Keratinocyte (primary cell): ENCODE data around the gene RAB4B. TPM values are rescaled to one million over a fixed set of nuclear protein-coding genes. Genes with fewer than 3 reads are reported as not detected.

ENCODE experiments used
- DNase-seq: peaks from one replicate; pipeline ENCODE4 v3.0.0-alpha.2; 2011; ENCODE audit warnings: low read depth, missing footprints, low spot score
- FAIRE-seq: peaks from 2 replicates; lab custom pipeline; 2011; peaks lifted over from hg19 to GRCh38; lab: Jason Lieb, UNC
- H2AFZ ChIP-seq: 2 replicates; pipeline ENCODE4 v1.6.0; 2012; ENCODE audit warnings: low read length, control low read depth, inconsistent platforms; ENCODE audit not compliant: control insufficient read depth
- H3K27ac ChIP-seq: 2 replicates; pipeline ENCODE4 v1.5.1; 2011; ENCODE audit warnings: low read length; ENCODE audit not compliant: control insufficient read depth, insufficient read depth
- H3K27me3 ChIP-seq: 3 replicates; pipeline ENCODE4 v1.6.0; 2011; ENCODE audit warnings: low read length; ENCODE audit not compliant: control insufficient read depth, insufficient read depth; ENCODE audit errors: extremely low read depth
- H3K36me3 ChIP-seq, 2 experiments: 2 replicates in 1 of 2; 3 replicates in 1 of 2; pipeline ENCODE4 v1.5.1; 2011; ENCODE audit warnings: low read length in 2 of 2, mild to moderate bottlenecking in 1 of 2; ENCODE audit not compliant: control insufficient read depth in 2 of 2, insufficient read depth in 2 of 2; ENCODE audit errors: extremely low read depth in 1 of 2
- H3K4me1 ChIP-seq: 3 replicates; pipeline ENCODE4 v1.5.1; 2011; ENCODE audit warnings: low read length; ENCODE audit not compliant: control insufficient read depth, insufficient read depth; ENCODE audit errors: extremely low read depth
- H3K4me2 ChIP-seq: 3 replicates; pipeline ENCODE4 v1.6.0; 2011; ENCODE audit warnings: low read depth, low read length; ENCODE audit not compliant: control insufficient read depth, insufficient read depth; ENCODE audit errors: extremely low read depth
- H3K4me3 ChIP-seq, 3 experiments: fragments of 200-600 bp in 1 of 3; sonication (generic) in 1 of 3; 2 replicates in 2 of 3; 3 replicates in 1 of 3; pipeline ENCODE4 v1.5.1; 2011 to 2016; ENCODE audit warnings: low read length in 3 of 3, mild to moderate bottlenecking in 3 of 3, control low read depth in 2 of 3, inconsistent platforms in 1 of 3, low read depth in 1 of 3, mixed read lengths in 1 of 3, mixed run types in 1 of 3, moderate library complexity in 1 of 3; ENCODE audit not compliant: control insufficient read depth in 2 of 3, insufficient read depth in 2 of 3; ENCODE audit errors: extremely low read depth in 1 of 3
- H3K79me2 ChIP-seq: 2 replicates; pipeline ENCODE4 v1.6.0; 2012; ENCODE audit warnings: low read length; ENCODE audit not compliant: control insufficient read depth, insufficient read depth
- H3K9ac ChIP-seq: 3 replicates; pipeline ENCODE4 v1.6.0; 2011; ENCODE audit warnings: low read length; ENCODE audit not compliant: control insufficient read depth, insufficient read depth; ENCODE audit errors: extremely low read depth
- H3K9me1 ChIP-seq: 3 replicates; pipeline ENCODE4 v1.6.0; 2011; ENCODE audit warnings: low read length; ENCODE audit not compliant: control insufficient read depth, insufficient read depth; ENCODE audit errors: extremely low read depth
- H3K9me3 ChIP-seq: 2 replicates; pipeline ENCODE4 v1.5.1; 2012; ENCODE audit warnings: low read depth, low read length; ENCODE audit not compliant: control insufficient read depth
- H4K20me1 ChIP-seq: 3 replicates; pipeline ENCODE4 v1.6.0; 2011; ENCODE audit warnings: low read length; ENCODE audit not compliant: control insufficient read depth, insufficient read depth; ENCODE audit errors: extremely low read depth
- CTCF ChIP-seq, 3 experiments: IDR thresholded peaks in 1 of 3; conservative IDR thresholded peaks in 1 of 3; optimal IDR thresholded peaks in 1 of 3; 2 replicates in 2 of 3; 3 replicates in 1 of 3; pipeline versions ENCODE3 to v1.5.1; 2011; ENCODE audit warnings: low read length in 3 of 3, mild to moderate bottlenecking in 3 of 3, moderate library complexity in 2 of 3, control low read depth in 1 of 3, inconsistent platforms in 1 of 3; ENCODE audit not compliant: insufficient read depth in 2 of 3; ENCODE audit errors: extremely low read depth in 1 of 3
- EZH2 ChIP-seq: IDR thresholded peaks from one replicate; pipeline ENCODE4 v1.6.1; 2012; ENCODE audit warnings: inconsistent platforms, mild to moderate bottlenecking, low read length, moderate library complexity
- dilution Hi-C: fragments of 300-500 bp; cut with MboI; formaldehyde crosslinking; loops from one replicate; pipeline ENCODE4 v1.7.0; 2020; ENCODE audit warnings: low sequenced_read_pairs; ENCODE audit not compliant: extremely low pct_ligation_motif_present
- polyA plus RNA-seq, 5 experiments: library from polyadenylated mRNA; depleted of rRNA in 3 of 5; stranded (reverse) in 3 of 5; stranded (forward) in 1 of 5; unstranded in 1 of 5; fragments of >200 nt; gene quantifications; 1 replicate in 1 of 5; 2 replicates in 3 of 5; 3 replicates in 1 of 5; pipeline versions ENCODE4 v1.2.1 to v1.2.3, GENCODE V29; 2011 to 2012; ENCODE audit warnings: missing spikeins in 2 of 5, low read depth in 1 of 5, low replicate concordance in 1 of 5

RAB4B gene
- polyA plus RNA-seq, 1 donor (not counting 4 experiments of a cell fraction or from before 2014, with no cell fraction given): 15.0 TPM

GRCh38 chr19:40813182-40813581 lies 35.1 kb downstream of the RAB4B start:
- dilution Hi-C loops: no loop called here
- Histone ChIP-seq H3K9me1 (no peaks in the 10 kb centered on the region), H3K9ac (no peak overlapping the region), H3K4me1 (peaks cover 17% of the 10 kb centered on the region), H3K4me2 (peak overlapping the region; percentile 5), H3K79me2 (peaks cover 2% of the 10 kb centered on the region), H4K20me1 (no peaks in the 10 kb centered on the region), H2AFZ (no peak overlapping the region), H3K4me3 (no peak overlapping the region), H3K27me3 (no peaks in the 10 kb centered on the region), H3K27ac (no peak overlapping the region), H3K9me3 (no peaks in the 10 kb centered on the region), H3K36me3 (peaks cover 4 to 7% of the 10 kb centered on the region in 2 experiments)
- FAIRE-seq (no peak), DNase-seq (no peak)
- TF ChIP-seq CTCF (optimal IDR thresholded peaks at IDR 0.05 in 1 of 3, IDR thresholded peaks at IDR 0.05 in 1 of 3, conservative IDR thresholded peaks at IDR 0.05 in 1 of 3; ENCODE audit: extremely low read depth in 1 of 3, insufficient read depth in 2 of 3, low read length in 3 of 3) (no peak), EZH2 (no peak)

DNA sequence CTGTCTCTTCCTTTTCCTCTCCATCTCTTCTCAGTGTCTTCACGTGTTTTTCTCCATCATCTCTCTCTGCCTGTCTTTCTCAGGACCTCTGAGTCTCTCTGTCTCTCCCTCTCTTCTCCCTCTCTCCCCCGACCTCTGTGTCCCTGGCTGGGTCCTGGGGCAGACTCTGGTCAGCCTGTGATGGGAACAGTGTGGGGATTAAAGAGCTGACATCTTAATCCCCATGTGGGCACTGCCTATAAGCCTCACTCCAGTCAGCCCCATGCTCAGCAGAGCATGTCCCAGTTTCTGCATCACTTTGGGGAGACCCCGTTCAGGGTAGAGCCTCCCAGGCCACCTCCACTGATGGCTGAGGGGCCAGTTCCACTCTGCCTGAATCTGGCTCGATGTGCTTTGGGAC lies 37.2 kb downstream of the RAB4B start:
- dilution Hi-C loops: no loop called here
- Histone ChIP-seq H4K20me1 (no peaks in the 10 kb centered on the region), H3K27ac (no peak overlapping the region), H2AFZ (no peak overlapping the region), H3K27me3 (no peaks in the 10 kb centered on the region), H3K9ac (no peak overlapping the region), H3K4me1 (peaks cover 15% of the 10 kb centered on the region), H3K79me2 (no peaks in the 10 kb centered on the region), H3K4me3 (no peak overlapping the region), H3K36me3 (no peaks in the 10 kb centered on the region), H3K9me3 (no peaks in the 10 kb centered on the region), H3K4me2 (no peak overlapping the region), H3K9me1 (no peaks in the 10 kb centered on the region)
- TF ChIP-seq CTCF (optimal IDR thresholded peaks at IDR 0.05 in 1 of 3, IDR thresholded peaks at IDR 0.05 in 1 of 3, conservative IDR thresholded peaks at IDR 0.05 in 1 of 3; ENCODE audit: extremely low read depth in 1 of 3, insufficient read depth in 2 of 3, low read length in 3 of 3): no peak
- TF ChIP-seq EZH2: no peak
- FAIRE-seq (no peak), DNase-seq (no peak)
